GM12892 (cell line): Measurements from ENCODE around the gene OR6A2.
A peak's percentile ranks its signal among the peaks of the same experiment; 100 is the strongest.

Source experiments
- POLR2A ChIP-seq: IDR thresholded peaks from 2 replicates; pipeline ENCODE4 v1.6.1; 2011; ENCODE audit warnings: low read depth, low read length, control low read depth
- POLR2AphosphoS5 ChIP-seq: IDR thresholded peaks from 2 replicates; pipeline ENCODE4 v1.6.1; 2011; ENCODE audit warnings: low read depth, low read length, control low read depth
- TAF1 ChIP-seq: IDR thresholded peaks from 2 replicates; pipeline ENCODE4 v1.6.1; 2011; ENCODE audit warnings: low read depth, mild to moderate bottlenecking, control low read depth, low read length, borderline replicate concordance

GRCh38 chr11:6745465-6746015, 53.9 kb downstream of the OR6A2 start:
- TF ChIP-seq POLR2AphosphoS5 (no peak), POLR2A (0 out of 2 replicates have a peak, but pooled peaks have one; percentile 15), TAF1 (0 out of 2 replicates have a peak, but pooled peaks have one; percentile 54)
